ENCODE results near the gene ARL8A. TPM values are rescaled to one million over a fixed set of nuclear protein-coding genes. Genes with fewer than 3 reads are reported as not detected.

ARL8A gene
- polyA plus RNA-seq, 3 donors, result 12.4 to 123 (median 14.8) TPM

GRCh38 chr1:202127836-202128622, 16.5 kb downstream of the ARL8A start:
- peaks cover 12 to 15% of the 10 kb centered on the region in 2 donors for H3K36me3 ChIP-seq (replicated peaks in 1 of 2; ENCODE audit: control insufficient read depth in 1 of 2, insufficient read depth in 2 of 2, low read length in 2 of 2)
- H3K79me2 ChIP-seq (ENCODE audit: insufficient read depth, low read length), result no peaks in the 10 kb centered on the region
- H3K9ac ChIP-seq (ENCODE audit: insufficient read depth, low read length, poor library complexity, severe bottlenecking), result no peak overlapping the region
- no peak overlapping the region for H3K4me2 ChIP-seq (replicated peaks; ENCODE audit: extremely low read depth, low read length, poor library complexity, severe bottlenecking)
- peaks cover 0 to 2% (median 0%) of the 10 kb centered on the region in 7 donors for H3K9me3 Mint-ChIP-seq
- H4K20me1 ChIP-seq (ENCODE audit: insufficient read depth, low read length), result peaks cover 28% of the 10 kb centered on the region
- H3K36me3 Mint-ChIP-seq, result peaks cover 11 to 17% of the 10 kb centered on the region in 2 donors
- no peak overlapping the region for H3K27ac ChIP-seq (ENCODE audit: low read depth in 1 of 2, low read length in 2 of 2)
- no peak overlapping the region for H3K4me3 ChIP-seq (replicated peaks in 1 of 3; ENCODE audit: low read depth in 2 of 3, low read length in 3 of 3)
- H3K27me3 ChIP-seq (ENCODE audit: control insufficient read depth in 2 of 2, insufficient read depth in 2 of 2, low read length in 2 of 2), result no peaks in the 10 kb centered on the region
- no peak for DNase-seq
- peaks cover 14% of the 10 kb centered on the region for H3K4me1 Mint-ChIP-seq
- H3K4me3 Mint-ChIP-seq, result no peak overlapping the region
- TF ChIP-seq CTCF (IDR thresholded peaks at IDR 0.05), result no peak
- no peak overlapping the region for H2AFZ ChIP-seq (ENCODE audit: insufficient read depth, low read depth, low read length, poor library complexity, severe bottlenecking)
- H3K27ac Mint-ChIP-seq, result peak overlapping the region in 1 of 7 donors; percentile 86
- H3K4me1 ChIP-seq (ENCODE audit: control insufficient read depth in 1 of 2, insufficient read depth in 2 of 2, low read length in 2 of 2), result peaks cover 5 to 7% of the 10 kb centered on the region in 2 donors
- intact Hi-C loops (cut with micrococcal nuclease), result loop anchor here in 1 of 2 donors (10.0 kb wide), 1 partner anchor 123 kb away; no protein-coding TSS in a partner anchor
- peaks cover 3 to 7% (median 4%) of the 10 kb centered on the region in 3 donors for H3K27me3 Mint-ChIP-seq (ENCODE audit: low read depth in 3 of 3)
- no peaks in the 10 kb centered on the region for H3K9me3 ChIP-seq (replicated peaks in 1 of 2; ENCODE audit: control insufficient read depth in 1 of 2, insufficient read depth in 1 of 2, low read length in 2 of 2)
- WGBS (ENCODE audit: insufficient coverage), result 94% methylated on average over 18 of the region's 26 CpGs

GRCh38 chr1:202127061-202127460, 17.5 kb downstream of the ARL8A start:
- no peak for TF ChIP-seq CTCF (IDR thresholded peaks at IDR 0.05)
- Histone ChIP-seq H3K4me2 (replicated peaks; ENCODE audit: extremely low read depth, low read length, poor library complexity, severe bottlenecking) (no peak overlapping the region), H3K4me3 (replicated peaks in 1 of 3; ENCODE audit: low read depth in 2 of 3, low read length in 3 of 3) (no peak overlapping the region), H3K4me1 (ENCODE audit: control insufficient read depth in 1 of 2, insufficient read depth in 2 of 2, low read length in 2 of 2) (peaks cover 5 to 7% of the 10 kb centered on the region in 2 donors), H3K27ac (ENCODE audit: low read depth in 1 of 2, low read length in 2 of 2) (no peak overlapping the region), H2AFZ (ENCODE audit: insufficient read depth, low read depth, low read length, poor library complexity, severe bottlenecking) (no peak overlapping the region), H3K79me2 (ENCODE audit: insufficient read depth, low read length) (no peaks in the 10 kb centered on the region), H3K9me3 (replicated peaks in 1 of 2; ENCODE audit: control insufficient read depth in 1 of 2, insufficient read depth in 1 of 2, low read length in 2 of 2) (no peaks in the 10 kb centered on the region), H4K20me1 (ENCODE audit: insufficient read depth, low read length) (peaks cover 18% of the 10 kb centered on the region), H3K9ac (ENCODE audit: insufficient read depth, low read length, poor library complexity, severe bottlenecking) (no peak overlapping the region), H3K36me3 (replicated peaks in 1 of 2; ENCODE audit: control insufficient read depth in 1 of 2, insufficient read depth in 2 of 2, low read length in 2 of 2) (peaks cover 3 to 6% of the 10 kb centered on the region in 2 donors), H3K27me3 (ENCODE audit: control insufficient read depth in 2 of 2, insufficient read depth in 2 of 2, low read length in 2 of 2) (no peaks in the 10 kb centered on the region)
- Mint-ChIP-seq H3K4me3 (no peak overlapping the region), H3K27ac (peak overlapping the region in 1 of 7 donors; percentile 47), H3K36me3 (peaks cover 2 to 8% of the 10 kb centered on the region in 2 donors), H3K9me3 (peaks cover 0 to 2% (median 0%) of the 10 kb centered on the region in 7 donors), H3K27me3 (ENCODE audit: low read depth in 3 of 3) (peaks cover 3 to 7% (median 4%) of the 10 kb centered on the region in 3 donors), H3K4me1 (peaks cover 14% of the 10 kb centered on the region)
- no CpG with 5 or more reads among the region's 6 CpGs for WGBS (ENCODE audit: insufficient coverage)
- no peak for DNase-seq
- intact Hi-C loops (cut with micrococcal nuclease), result loop anchor here in 1 of 2 donors (10.0 kb wide), 1 partner anchor 122 kb away; no protein-coding TSS in a partner anchor

Data from CD14-positive monocyte (primary cell).